ENCODE data around the gene SDHA. TPM values are rescaled to one million over a fixed set of nuclear protein-coding genes. Genes with fewer than 3 reads are reported as not detected.

The SDHA gene
- total and polyA plus RNA-seq, 7 experiments from 2014 or later = 120 to 205 (median 160) TPM

GRCh38 chr5:197892-198489 lies 20.1 kb upstream of the SDHA start:
- Histone ChIP-seq H3K27me3 (ENCODE audit: control insufficient read depth in 2 of 2, insufficient read depth in 2 of 2, low read length in 2 of 2) (no peaks in the 10 kb centered on the region), H3K4me3 (ENCODE audit: low read length) (no peak overlapping the region), H3K4me1 (ENCODE audit: control insufficient read depth in 2 of 2, insufficient read depth in 2 of 2, low read length in 2 of 2) (no peaks in the 10 kb centered on the region), H3K9me3 (ENCODE audit: control insufficient read depth in 2 of 3, low read length in 3 of 3) (no peaks in the 10 kb centered on the region), H3K27ac (ENCODE audit: low read depth, low read length) (no peak overlapping the region), H3K36me3 (ENCODE audit: control insufficient read depth in 2 of 3, insufficient read depth in 3 of 3, low read length in 3 of 3) (no peaks in the 10 kb centered on the region)
- ChIA-PET CTCF (interaction anchor here (1.1 kb wide), 1 partner anchor 10 kb away, joined by 3 read pairs; no protein-coding TSS in a partner anchor), POLR2A (no interaction called here)
- DNase-seq (no peak), ATAC-seq (no peak)
- Mint-ChIP-seq H3K4me3 (no peak overlapping the region), H3K36me3 (peaks cover 0 to 4% (median 0%) of the 10 kb centered on the region in 5 donors), H3K9me3 (no peaks in the 10 kb centered on the region), H3K4me1 (peaks cover 0 to 9% (median 0%) of the 10 kb centered on the region in 7 donors), H3K27ac (peak overlapping the region in 1 of 9 donors; percentile 32), H3K27me3 (no peaks in the 10 kb centered on the region)
- intact Hi-C loops (cut with micrococcal nuclease) = no loop called here

DNA sequence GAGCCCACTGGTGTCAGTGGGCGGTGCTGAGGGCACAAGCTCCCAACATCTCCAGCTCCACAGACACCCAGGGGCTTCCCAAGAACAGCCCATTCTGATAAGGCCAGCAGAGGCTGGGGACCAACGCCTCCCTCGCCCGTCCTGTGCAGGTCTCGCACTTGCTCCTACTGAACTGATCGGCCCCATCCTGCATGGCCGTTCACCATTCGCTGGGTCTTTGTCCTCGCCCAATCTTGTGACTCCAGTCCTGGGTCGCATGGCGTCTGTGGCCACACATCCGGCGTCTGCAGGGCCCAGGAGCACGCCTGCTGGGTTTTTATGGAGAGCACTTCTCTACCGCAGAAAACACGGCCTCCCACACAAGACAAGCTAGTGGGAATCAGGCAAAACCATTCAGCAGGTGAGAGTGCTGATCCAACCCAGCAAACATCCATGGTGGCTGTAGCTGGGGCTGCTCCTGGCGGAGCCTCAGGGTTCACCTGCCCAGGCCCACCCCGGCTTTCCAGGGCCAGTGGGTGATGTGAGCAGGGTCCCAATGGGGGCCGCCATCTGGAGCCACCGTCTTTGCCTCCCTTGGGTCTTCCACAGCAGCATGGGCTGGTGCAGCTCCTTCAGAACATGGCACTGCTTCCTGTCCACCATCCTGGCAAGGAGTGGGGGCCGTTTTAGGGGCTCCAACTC lies 19.5 kb upstream of the SDHA start:
- H3K9me3 ChIP-seq (ENCODE audit: control insufficient read depth in 2 of 3, low read length in 3 of 3) = no peaks in the 10 kb centered on the region
- Mint-ChIP-seq H3K36me3 (peaks cover 0 to 4% (median 0%) of the 10 kb centered on the region in 5 donors), H3K27ac (peak overlapping the region in 1 of 9 donors; percentile 26), H3K27me3 (no peaks in the 10 kb centered on the region), H3K4me3 (no peak overlapping the region), H3K9me3 (no peaks in the 10 kb centered on the region), H3K4me1 (peaks cover 0 to 9% (median 0%) of the 10 kb centered on the region in 7 donors)
- H3K27ac ChIP-seq (ENCODE audit: low read depth, low read length) = no peak overlapping the region
- POLR2A ChIA-PET = no interaction called here
- H3K4me1 ChIP-seq (ENCODE audit: control insufficient read depth in 2 of 2, insufficient read depth in 2 of 2, low read length in 2 of 2) = no peaks in the 10 kb centered on the region
- intact Hi-C loops (cut with micrococcal nuclease) = no loop called here
- no peak for DNase-seq
- peaks cover 0 to 5% (median 0%) of the 10 kb centered on the region in 3 experiments for H3K36me3 ChIP-seq (ENCODE audit: control insufficient read depth in 2 of 3, insufficient read depth in 3 of 3, low read length in 3 of 3)
- CTCF ChIA-PET = interaction anchor here (1.1 kb wide), 1 partner anchor 10 kb away, joined by 3 read pairs; no protein-coding TSS in a partner anchor
- no peak overlapping the region for H3K4me3 ChIP-seq (ENCODE audit: low read length)
- H3K27me3 ChIP-seq (ENCODE audit: control insufficient read depth in 2 of 2, insufficient read depth in 2 of 2, low read length in 2 of 2) = no peaks in the 10 kb centered on the region
- no peak for ATAC-seq

DNA sequence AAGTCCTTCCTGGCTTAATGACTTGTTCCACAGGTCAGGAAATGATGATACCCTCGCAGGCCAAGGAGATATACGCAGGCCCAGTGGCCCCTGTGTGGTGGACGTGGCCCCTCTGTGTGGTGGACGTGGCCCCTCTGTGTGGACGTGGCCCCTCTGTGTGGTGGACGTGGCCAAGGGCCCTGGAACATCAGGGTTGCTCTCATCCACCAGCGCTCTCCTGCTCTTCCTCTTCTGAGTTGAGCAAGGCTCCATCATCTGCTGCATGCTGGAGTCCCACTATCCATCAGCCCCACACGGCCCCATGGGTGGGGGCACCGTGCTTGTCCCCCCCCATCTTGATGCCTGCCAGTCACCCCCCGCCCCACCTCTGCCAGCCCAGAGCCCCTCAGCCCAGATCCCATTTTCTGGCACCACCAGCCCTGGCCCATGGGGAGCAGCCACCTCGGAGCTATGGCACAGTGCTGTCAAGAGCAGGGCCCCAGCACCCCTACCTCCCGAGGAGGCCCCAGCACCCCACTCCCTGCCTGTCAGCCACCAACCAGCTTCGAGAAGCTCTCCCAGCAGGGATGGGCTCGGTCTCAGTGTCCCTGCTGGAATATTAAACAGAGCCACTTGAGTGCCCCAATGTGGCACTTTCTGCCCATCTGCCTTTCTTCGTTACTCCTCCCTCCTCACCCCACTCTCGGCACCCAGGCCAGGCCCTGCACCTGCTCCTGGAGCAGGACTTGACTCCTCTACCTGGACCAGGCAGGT lies 18.7 kb upstream of the SDHA start:
- ChIA-PET CTCF (interaction anchor here (0.7 to 1.1 kb wide), 2 partner anchors 9 to 11 kb away, joined by 3 to 4 read pairs; no protein-coding TSS in a partner anchor), POLR2A (no interaction called here)
- H3K4me3 ChIP-seq (ENCODE audit: low read length) = no peak overlapping the region
- no peaks in the 10 kb centered on the region for H3K9me3 ChIP-seq (ENCODE audit: control insufficient read depth in 2 of 3, low read length in 3 of 3)
- no peak overlapping the region for H3K27ac Mint-ChIP-seq
- no peak overlapping the region for H3K4me3 Mint-ChIP-seq
- DNase-seq = no peak
- no peaks in the 10 kb centered on the region for H3K9me3 Mint-ChIP-seq
- no peak for ATAC-seq
- H3K27ac ChIP-seq (ENCODE audit: low read depth, low read length) = no peak overlapping the region
- no peaks in the 10 kb centered on the region for H3K4me1 ChIP-seq (ENCODE audit: control insufficient read depth in 2 of 2, insufficient read depth in 2 of 2, low read length in 2 of 2)
- H3K36me3 Mint-ChIP-seq = peaks cover 0 to 5% (median under 1%) of the 10 kb centered on the region in 5 donors
- intact Hi-C loops (cut with micrococcal nuclease) = no loop called here
- no peaks in the 10 kb centered on the region for H3K27me3 ChIP-seq (ENCODE audit: control insufficient read depth in 2 of 2, insufficient read depth in 2 of 2, low read length in 2 of 2)
- peaks cover 0 to 9% (median 0%) of the 10 kb centered on the region in 7 donors for H3K4me1 Mint-ChIP-seq
- H3K27me3 Mint-ChIP-seq = no peaks in the 10 kb centered on the region
- H3K36me3 ChIP-seq (ENCODE audit: control insufficient read depth in 2 of 3, insufficient read depth in 3 of 3, low read length in 3 of 3) = peaks cover 0 to 13% (median 0%) of the 10 kb centered on the region in 3 experiments

GRCh38 chr5:199950-200645 lies 18.0 kb upstream of the SDHA start:
- no peaks in the 10 kb centered on the region for H3K27me3 Mint-ChIP-seq
- Histone ChIP-seq H3K4me1 (ENCODE audit: control insufficient read depth in 2 of 2, insufficient read depth in 2 of 2, low read length in 2 of 2) (no peaks in the 10 kb centered on the region), H3K27ac (ENCODE audit: low read depth, low read length) (no peak overlapping the region), H3K9me3 (ENCODE audit: control insufficient read depth in 2 of 3, low read length in 3 of 3) (no peaks in the 10 kb centered on the region), H3K27me3 (ENCODE audit: control insufficient read depth in 2 of 2, insufficient read depth in 2 of 2, low read length in 2 of 2) (no peaks in the 10 kb centered on the region), H3K4me3 (ENCODE audit: low read length) (no peak overlapping the region), H3K36me3 (ENCODE audit: control insufficient read depth in 2 of 3, insufficient read depth in 3 of 3, low read length in 3 of 3) (peaks cover 0 to 20% (median 0%) of the 10 kb centered on the region in 3 experiments)
- H3K4me3 Mint-ChIP-seq = no peak overlapping the region
- peaks cover 0 to 9% (median 0%) of the 10 kb centered on the region in 7 donors for H3K4me1 Mint-ChIP-seq
- POLR2A ChIA-PET = no interaction called here
- CTCF ChIA-PET = interaction anchor here (0.7 kb wide), 1 partner anchor 9 kb away, joined by 4 read pairs; no protein-coding TSS in a partner anchor
- ATAC-seq = no peak
- intact Hi-C loops (cut with micrococcal nuclease) = no loop called here
- no peaks in the 10 kb centered on the region for H3K9me3 Mint-ChIP-seq
- no peak overlapping the region for H3K27ac Mint-ChIP-seq
- H3K36me3 Mint-ChIP-seq = peaks cover 0 to 13% (median 8%) of the 10 kb centered on the region in 5 donors
- DNase-seq = no peak

DNA sequence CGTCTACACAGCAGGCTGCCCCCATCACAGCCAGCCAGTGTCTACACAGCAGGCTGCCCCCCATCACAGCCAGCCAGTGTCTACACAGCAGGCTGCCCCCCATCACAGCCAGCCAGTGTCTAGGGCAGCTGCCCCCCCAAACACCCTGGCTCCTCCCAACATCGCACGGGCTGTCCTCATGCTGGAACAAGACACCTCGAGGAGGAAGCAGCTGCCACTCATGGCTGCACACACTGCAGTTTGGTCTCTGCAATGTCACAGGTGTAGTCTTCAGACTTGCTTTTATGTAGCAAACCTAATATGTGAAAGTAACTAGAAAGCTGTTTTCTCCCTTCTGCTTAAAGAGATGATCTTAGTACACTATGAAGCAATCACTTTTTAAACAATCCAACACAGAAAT lies 17.1 kb upstream of the SDHA start:
- Histone ChIP-seq H3K27me3 (ENCODE audit: control insufficient read depth in 2 of 2, insufficient read depth in 2 of 2, low read length in 2 of 2) (no peaks in the 10 kb centered on the region), H3K9me3 (ENCODE audit: control insufficient read depth in 2 of 3, low read length in 3 of 3) (no peaks in the 10 kb centered on the region), H3K27ac (ENCODE audit: low read depth, low read length) (no peak overlapping the region), H3K4me1 (ENCODE audit: control insufficient read depth in 2 of 2, insufficient read depth in 2 of 2, low read length in 2 of 2) (no peaks in the 10 kb centered on the region), H3K4me3 (ENCODE audit: low read length) (no peak overlapping the region), H3K36me3 (ENCODE audit: control insufficient read depth in 2 of 3, insufficient read depth in 3 of 3, low read length in 3 of 3) (peaks cover 0 to 28% (median 0%) of the 10 kb centered on the region in 3 experiments)
- H3K27ac Mint-ChIP-seq = no peak overlapping the region
- H3K36me3 Mint-ChIP-seq = peaks cover 0 to 19% (median 15%) of the 10 kb centered on the region in 5 donors
- no peaks in the 10 kb centered on the region for H3K27me3 Mint-ChIP-seq
- no peak overlapping the region for H3K4me3 Mint-ChIP-seq
- no peaks in the 10 kb centered on the region for H3K9me3 Mint-ChIP-seq
- CTCF ChIA-PET = no interaction called here
- intact Hi-C loops (cut with micrococcal nuclease) = no loop called here
- DNase-seq (no peak), ATAC-seq (no peak)
- H3K4me1 Mint-ChIP-seq = peaks cover 0 to 9% (median 0%) of the 10 kb centered on the region in 7 donors
- POLR2A ChIA-PET = no interaction called here

DNA sequence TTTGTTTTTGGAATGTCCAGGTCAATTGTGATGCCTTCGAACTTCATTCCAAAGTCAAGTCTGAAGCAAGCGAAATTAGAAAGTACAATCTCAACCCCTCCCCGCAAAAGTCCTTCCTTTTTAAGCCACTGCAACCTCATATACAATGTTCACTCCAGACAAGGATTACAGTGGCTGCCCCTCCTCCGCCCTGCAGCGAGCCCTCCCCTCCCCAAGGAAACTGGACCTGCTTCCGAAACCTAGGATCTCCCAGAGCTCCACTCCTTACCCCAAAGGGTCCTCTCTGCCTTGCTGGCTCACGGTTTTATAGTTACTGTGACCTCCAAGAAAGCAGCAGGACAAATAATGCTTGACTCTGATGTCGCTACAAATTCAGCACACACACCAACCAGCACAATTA lies 16.4 kb upstream of the SDHA start:
- H3K4me1 Mint-ChIP-seq = peaks cover 0 to 9% (median 0%) of the 10 kb centered on the region in 7 donors
- H3K4me1 ChIP-seq (ENCODE audit: control insufficient read depth in 2 of 2, insufficient read depth in 2 of 2, low read length in 2 of 2) = no peaks in the 10 kb centered on the region
- no peak overlapping the region for H3K27ac ChIP-seq (ENCODE audit: low read depth, low read length)
- DNase-seq = no peak
- no peaks in the 10 kb centered on the region for H3K9me3 ChIP-seq (ENCODE audit: control insufficient read depth in 2 of 3, low read length in 3 of 3)
- no peak for ATAC-seq
- no peaks in the 10 kb centered on the region for H3K27me3 Mint-ChIP-seq
- POLR2A ChIA-PET = no interaction called here
- H3K9me3 Mint-ChIP-seq = no peaks in the 10 kb centered on the region
- no peak overlapping the region for H3K4me3 ChIP-seq (ENCODE audit: low read length)
- peak overlapping the region in 1 of 9 donors; percentile 44 for H3K27ac Mint-ChIP-seq
- peaks cover 0 to 23% (median 15%) of the 10 kb centered on the region in 5 donors for H3K36me3 Mint-ChIP-seq
- no peaks in the 10 kb centered on the region for H3K27me3 ChIP-seq (ENCODE audit: control insufficient read depth in 2 of 2, insufficient read depth in 2 of 2, low read length in 2 of 2)
- intact Hi-C loops (cut with micrococcal nuclease) = no loop called here
- no peak overlapping the region for H3K4me3 Mint-ChIP-seq
- H3K36me3 ChIP-seq (ENCODE audit: control insufficient read depth in 2 of 3, insufficient read depth in 3 of 3, low read length in 3 of 3) = peaks cover 0 to 35% (median 0%) of the 10 kb centered on the region in 3 experiments
- CTCF ChIA-PET = no interaction called here
